H9 (cell line): ENCODE data around the gene LINC01488. TPM values are rescaled to one million over a fixed set of nuclear protein-coding genes. Genes with fewer than 3 reads are reported as not detected.

Source experiments
- DNase-seq: peaks from one replicate; pipeline ENCODE4 v3.0.0-alpha.2; 2017
- H2AFZ ChIP-seq: one replicate; pipeline ENCODE4 v1.6.1; 2013; ENCODE audit warnings: mild to moderate bottlenecking, low read length, control low read depth, moderate library complexity
- H2AK5ac ChIP-seq: 2 replicates; pipeline ENCODE4 v1.6.1; 2013; ENCODE audit warnings: low read length, control low read depth, mixed read lengths; ENCODE audit not compliant: insufficient read length
- H2BK120ac ChIP-seq: one replicate; pipeline ENCODE4 v1.6.1; 2013; ENCODE audit warnings: low read depth, mild to moderate bottlenecking, low read length, control low read depth, inconsistent platforms; ENCODE audit not compliant: poor library complexity, severe bottlenecking
- H2BK12ac ChIP-seq: 2 replicates; pipeline ENCODE4 v1.6.1; 2013; ENCODE audit warnings: low read length, control low read depth, mixed read lengths, low read depth; ENCODE audit not compliant: insufficient read length
- H2BK15ac ChIP-seq: 2 replicates; pipeline ENCODE4 v1.6.1; 2013; ENCODE audit warnings: low read depth, low read length, control low read depth
- H2BK20ac ChIP-seq: one replicate; pipeline ENCODE4 v1.6.1; 2013; ENCODE audit warnings: low read depth, mild to moderate bottlenecking, low read length, control low read depth, inconsistent platforms; ENCODE audit not compliant: poor library complexity, severe bottlenecking
- H2BK5ac ChIP-seq: 2 replicates; pipeline ENCODE4 v1.6.1; 2013; ENCODE audit warnings: low read length, control low read depth, mixed read lengths; ENCODE audit not compliant: insufficient read length
- H3K14ac ChIP-seq: 2 replicates; pipeline ENCODE4 v1.6.1; 2013; ENCODE audit warnings: low read length, control low read depth; ENCODE audit not compliant: insufficient read depth
- H3K18ac ChIP-seq: 2 replicates; pipeline ENCODE4 v1.6.1; 2013; ENCODE audit warnings: low read depth, mild to moderate bottlenecking, mixed read lengths, low read length, control low read depth; ENCODE audit not compliant: insufficient read length
- H3K23ac ChIP-seq: 2 replicates; pipeline ENCODE4 v1.6.1; 2013; ENCODE audit warnings: low read length, control low read depth, mixed read lengths, low read depth; ENCODE audit not compliant: insufficient read length
- H3K23me2 ChIP-seq: 2 replicates; pipeline ENCODE4 v1.6.1; 2013; ENCODE audit warnings: low read depth, mild to moderate bottlenecking, mixed read lengths, low read length, control low read depth; ENCODE audit not compliant: insufficient read length, poor library complexity, severe bottlenecking
- H3K27ac ChIP-seq: 2 replicates; pipeline ENCODE4 v1.5.1; 2013; ENCODE audit warnings: low read length, control low read depth, mixed read lengths, low read depth; ENCODE audit not compliant: insufficient read length
- H3K27me3 ChIP-seq: 2 replicates; pipeline ENCODE4 v1.6.1; 2013; ENCODE audit warnings: low read length, control low read depth, inconsistent platforms; ENCODE audit not compliant: insufficient read depth
- H3K4ac ChIP-seq: 2 replicates; pipeline ENCODE4 v1.6.1; 2013; ENCODE audit warnings: low read depth, mild to moderate bottlenecking, control low read depth, inconsistent platforms, low read length, moderate library complexity
- H3K4me1 ChIP-seq: 2 replicates; pipeline ENCODE4 v1.6.1; 2013; ENCODE audit warnings: low read length, control low read depth, inconsistent platforms; ENCODE audit not compliant: insufficient read depth
- H3K4me2 ChIP-seq: 2 replicates; pipeline ENCODE4 v1.6.1; 2013; ENCODE audit warnings: low read length, control low read depth, mixed read lengths; ENCODE audit not compliant: insufficient read length, insufficient read depth
- H3K56ac ChIP-seq: 2 replicates; pipeline ENCODE4 v1.6.1; 2013; ENCODE audit warnings: low read depth, mild to moderate bottlenecking, mixed read lengths, low read length, control low read depth; ENCODE audit not compliant: insufficient read length
- H3K79me1 ChIP-seq: 2 replicates; pipeline ENCODE4 v1.6.1; 2013; ENCODE audit warnings: low read depth, mild to moderate bottlenecking, moderate library complexity, low read length, control low read depth, inconsistent platforms; ENCODE audit not compliant: insufficient read depth, poor library complexity, severe bottlenecking
- H3K79me2 ChIP-seq: 2 replicates; pipeline ENCODE4 v1.6.1; 2013; ENCODE audit warnings: low read length, control low read depth, inconsistent platforms; ENCODE audit not compliant: insufficient read depth
- H3K9ac ChIP-seq: 2 replicates; pipeline ENCODE4 v1.6.1; 2013; ENCODE audit warnings: low read length, control low read depth, mixed read lengths; ENCODE audit not compliant: insufficient read length; ENCODE audit errors: extremely low read depth
- H3K9me3 ChIP-seq: one replicate; pipeline ENCODE4 v1.6.1; 2013; ENCODE audit warnings: low read depth, low read length, inconsistent platforms; ENCODE audit not compliant: control insufficient read depth
- H3T11ph ChIP-seq: one replicate; pipeline ENCODE4 v1.6.1; 2013; ENCODE audit warnings: mild to moderate bottlenecking, low read length, control low read depth, inconsistent platforms
- H4K20me1 ChIP-seq: one replicate; pipeline ENCODE4 v1.6.1; 2013; ENCODE audit not compliant: control insufficient read depth, insufficient read length, insufficient read depth
- H4K5ac ChIP-seq: 2 replicates; pipeline ENCODE4 v1.6.1; 2013; ENCODE audit warnings: low read depth, mild to moderate bottlenecking, mixed read lengths, low read length, control low read depth; ENCODE audit not compliant: insufficient read length
- H4K8ac ChIP-seq: replicated peaks from 2 replicates; pipeline ENCODE4 v1.6.1; 2013; ENCODE audit warnings: low read length, control low read depth, mixed read lengths, low read depth; ENCODE audit not compliant: insufficient read length
- H4K91ac ChIP-seq: 2 replicates; pipeline ENCODE4 v1.6.1; 2013; ENCODE audit warnings: low read depth, mild to moderate bottlenecking, moderate library complexity, mixed read lengths, low read length, control low read depth; ENCODE audit not compliant: insufficient read length
- H3K27ac Mint-ChIP-seq, 3 experiments: 2 replicates in 2 of 3; 3 replicates in 1 of 3; pipeline ENCODE4 v1.8.0; 2020 to 2021; ENCODE audit warnings: mixed read lengths in 3 of 3, mild to moderate bottlenecking in 1 of 3, moderate library complexity in 1 of 3
- H3K27me3 Mint-ChIP-seq: 2 replicates; pipeline ENCODE4 v1.8.0; 2021; ENCODE audit warnings: low read depth, mild to moderate bottlenecking, moderate library complexity, mixed read lengths
- H3K36me3 Mint-ChIP-seq, 3 experiments: 2 replicates in 2 of 3; 3 replicates in 1 of 3; pipeline ENCODE4 v1.8.0; 2020 to 2021; ENCODE audit warnings: low read depth in 3 of 3, mixed read lengths in 3 of 3; ENCODE audit not compliant: insufficient read depth in 1 of 3
- H3K4me1 Mint-ChIP-seq, 2 experiments: 2 replicates each; pipeline ENCODE4 v1.8.0; 2020; ENCODE audit warnings: mixed read lengths in 2 of 2
- H3K4me3 Mint-ChIP-seq, 2 experiments: 2 replicates in 1 of 2; 3 replicates in 1 of 2; pipeline ENCODE4 v1.8.0; 2020 to 2021; ENCODE audit warnings: mild to moderate bottlenecking in 2 of 2, mixed read lengths in 2 of 2, moderate library complexity in 1 of 2
- H3K9me3 Mint-ChIP-seq, 2 experiments: 2 replicates in 1 of 2; 3 replicates in 1 of 2; pipeline ENCODE4 v1.8.0; 2020; ENCODE audit warnings: mild to moderate bottlenecking in 2 of 2, mixed read lengths in 2 of 2, moderate library complexity in 1 of 2
- WGBS: extraction: QIAGEN DNeasy Blood & Tissue Kit; methylation state at CpG from one replicate; pipeline ENCODE4 v1.1.7; 2013; ENCODE audit warnings: missing lambda C conversion rate, low lambda C conversion rate, mixed read lengths; ENCODE audit not compliant: insufficient read length; ENCODE audit errors: extremely low coverage; 5-methylcytosine and 5-hydroxymethylcytosine counted together
- total RNA-seq: library from RNA; stranded (reverse); gene quantifications from 2 replicates; pipeline ENCODE4 v1.2.1, GENCODE V29; 2021
- TF ChIP-seq, protein P1 (sequence below): fragments of 200-600 bp; sonication (generic); conservative IDR thresholded peaks from 3 replicates; pipeline ENCODE4 v1.8.0; 2021; ENCODE audit warnings: antibody characterized with exemption, mild to moderate bottlenecking

The LINC01488 gene
- total RNA-seq, 1 experiment from 2014 or later: not detected

DNA sequence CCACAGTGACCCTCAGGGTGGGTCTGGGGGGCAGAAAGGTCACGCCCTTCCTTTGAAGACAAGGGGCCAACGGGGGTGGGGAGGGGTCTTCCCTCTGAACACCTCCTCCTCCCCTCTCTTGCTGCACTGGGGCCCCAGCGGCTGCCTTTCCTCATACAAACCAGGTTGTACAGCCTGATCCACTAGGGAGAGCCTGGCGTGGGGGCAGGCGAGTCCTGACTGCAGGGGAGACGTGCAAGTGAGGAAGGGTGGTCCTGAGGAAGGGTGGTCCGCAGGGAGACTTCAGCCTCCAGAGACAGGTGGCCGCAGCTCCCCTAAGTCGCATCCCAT, 43.6 kb upstream of the LINC01488 start:
- Histone ChIP-seq H4K5ac (no peak overlapping the region), H3K79me1 (no peaks in the 10 kb centered on the region), H3K14ac (peak overlapping the region; percentile 71), H3K4ac (no peak overlapping the region), H3K18ac (peak overlapping the region; percentile 77), H3K4me1 (peaks cover 7% of the 10 kb centered on the region; the same call in 1 of the 2 replicates), H4K91ac (peak overlapping the region; percentile 43), H3K23ac (no peak overlapping the region), H3T11ph (no peak overlapping the region), H3K4me2 (no peak overlapping the region), H3K9ac (no peak overlapping the region), H2AFZ (no peak overlapping the region), H2BK20ac (no peak overlapping the region), H3K56ac (no peak overlapping the region), H3K27ac (no peak overlapping the region), H2BK12ac (peak overlapping the region; percentile 77), H3K79me2 (no peaks in the 10 kb centered on the region), H2BK120ac (no peak overlapping the region), H3K27me3 (no peaks in the 10 kb centered on the region), H3K23me2 (no peaks in the 10 kb centered on the region), H4K20me1 (peaks cover under 1% of the 10 kb centered on the region), H2BK5ac (no peak overlapping the region), H2BK15ac (no peak overlapping the region), H4K8ac (no peak overlapping the region), H2AK5ac (peak overlapping the region; percentile 59), H3K9me3 (no peaks in the 10 kb centered on the region)
- DNase-seq: no peak
- TF ChIP-seq, protein P1, sequence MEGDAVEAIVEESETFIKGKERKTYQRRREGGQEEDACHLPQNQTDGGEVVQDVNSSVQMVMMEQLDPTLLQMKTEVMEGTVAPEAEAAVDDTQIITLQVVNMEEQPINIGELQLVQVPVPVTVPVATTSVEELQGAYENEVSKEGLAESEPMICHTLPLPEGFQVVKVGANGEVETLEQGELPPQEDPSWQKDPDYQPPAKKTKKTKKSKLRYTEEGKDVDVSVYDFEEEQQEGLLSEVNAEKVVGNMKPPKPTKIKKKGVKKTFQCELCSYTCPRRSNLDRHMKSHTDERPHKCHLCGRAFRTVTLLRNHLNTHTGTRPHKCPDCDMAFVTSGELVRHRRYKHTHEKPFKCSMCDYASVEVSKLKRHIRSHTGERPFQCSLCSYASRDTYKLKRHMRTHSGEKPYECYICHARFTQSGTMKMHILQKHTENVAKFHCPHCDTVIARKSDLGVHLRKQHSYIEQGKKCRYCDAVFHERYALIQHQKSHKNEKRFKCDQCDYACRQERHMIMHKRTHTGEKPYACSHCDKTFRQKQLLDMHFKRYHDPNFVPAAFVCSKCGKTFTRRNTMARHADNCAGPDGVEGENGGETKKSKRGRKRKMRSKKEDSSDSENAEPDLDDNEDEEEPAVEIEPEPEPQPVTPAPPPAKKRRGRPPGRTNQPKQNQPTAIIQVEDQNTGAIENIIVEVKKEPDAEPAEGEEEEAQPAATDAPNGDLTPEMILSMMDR: no peak
- H3K27ac Mint-ChIP-seq: no peak overlapping the region
- H3K36me3 Mint-ChIP-seq: no peaks in the 10 kb centered on the region; a peak in 1 of 7 replicates
- H3K4me1 Mint-ChIP-seq: peaks cover 67 to 70% of the 10 kb centered on the region in 2 experiments
- H3K27me3 Mint-ChIP-seq: peaks cover 8% of the 10 kb centered on the region
- no CpG with 5 or more reads among the region's 9 CpGs for WGBS
- H3K9me3 Mint-ChIP-seq: peaks cover 0 to 3% of the 10 kb centered on the region in 2 experiments; a peak in 1 of 5 replicates
- no peak overlapping the region for H3K4me3 Mint-ChIP-seq
